Mesenteric fat pad (tissue), 1 donor: Measurements from ENCODE around the gene CDH26. TPM values are rescaled to one million over a fixed set of nuclear protein-coding genes. Genes with fewer than 3 reads are reported as not detected.

Experiments used
- DNase-seq: peaks from one replicate; pipeline ENCODE4 v3.0.0-alpha.2; 2020; ENCODE audit warnings: low spot score
- long read RNA-seq: library from polyadenylated mRNA; unstranded; transcript quantifications from one replicate; pipeline ENCODE4 v2.0.0, GENCODE V29; 2020
- total RNA-seq: library from RNA; stranded (reverse); fragmentation: NEBNext Ultra II Directional; extraction: Animal tissue kit (Norgen Biotek cat#: 25700); gene quantifications from one replicate; pipeline ENCODE4 v1.2.1, GENCODE V29; 2021
- donor health status: DM: yes; HTN: yes; CAD: no.

The CDH26 gene
- 1.5 TPM for total RNA-seq
- long read RNA-seq, partial matches to known transcripts: 0 of 1 reads
- long read RNA-seq, other reads (novel, unspliced or antisense): 1 of 1 reads

- no peak for DNase-seq
Measured at GRCh38 chr20:59958123-59958522, at the start of gene CDH26. Gene CDH26, plus strand, starts transcription at chr20:59958423. Its CDS starts 304 bp downstream, at chr20:59958727.

GRCh38 chr20:59908855-59909254 is 49.4 kb upstream of the CDH26 start:
- no peak for DNase-seq

- no peak for DNase-seq
Measured at GRCh38 chr20:59911041-59911440, 47.2 kb upstream of the CDH26 start.

- DNase-seq: no peak
Measured at GRCh38 chr20:59912609-59913008, 45.6 kb upstream of the CDH26 start.

- no peak for DNase-seq
Measured at GRCh38 chr20:59920944-59921343, 37.3 kb upstream of the CDH26 start.

GRCh38 chr20:59923514-59923913 is 34.7 kb upstream of the CDH26 start:
- no peak for DNase-seq

- no peak for DNase-seq
Measured at GRCh38 chr20:59925359-59925758, 32.9 kb upstream of the CDH26 start.

GRCh38 chr20:59925899-59926298 is 32.3 kb upstream of the CDH26 start:
- no peak for DNase-seq

GRCh38 chr20:59931511-59932312 is 26.5 kb upstream of the CDH26 start:
- DNase-seq: no peak

- no peak for DNase-seq
Measured at GRCh38 chr20:59932616-59933295, 25.5 kb upstream of the CDH26 start.

GRCh38 chr20:59933296-59933848 is 24.9 kb upstream of the CDH26 start, which contains the start of gene SYCP2:
Gene SYCP2, minus strand, starts transcription at chr20:59933637. Its CDS starts 11,224 bp downstream, at chr20:59922413.
- DNase-seq: no peak

GRCh38 chr20:59933849-59934585 is 24.2 kb upstream of the CDH26 start:
- DNase-seq: peak; percentile 94

GRCh38 chr20:59935457-59936185 is 22.6 kb upstream of the CDH26 start:
- DNase-seq: no peak

GRCh38 chr20:59936409-59936808 is 21.8 kb upstream of the CDH26 start:
- no peak for DNase-seq

- no peak for DNase-seq
Measured at GRCh38 chr20:59937150-59937549, 21.1 kb upstream of the CDH26 start.

- no peak for DNase-seq
Measured at GRCh38 chr20:59938221-59938620, 20.0 kb upstream of the CDH26 start.

- DNase-seq: no peak
Measured at GRCh38 chr20:59938696-59939051, 19.5 kb upstream of the CDH26 start.

- no peak for DNase-seq
Measured at GRCh38 chr20:59939052-59939878, 19.0 kb upstream of the CDH26 start.

- no peak for DNase-seq
Measured at GRCh38 chr20:59939879-59940128, 18.4 kb upstream of the CDH26 start.
